CD4-positive, alpha-beta T cell treated with Interleukin-4 for 4 hours (primary cell): ENCODE measurements around the gene MAP2.

ENCODE experiments used
- DNase-seq: peaks from one replicate; pipeline ENCODE4 v3.0.0-alpha.2; 2020

Gene MAP2

DNA sequence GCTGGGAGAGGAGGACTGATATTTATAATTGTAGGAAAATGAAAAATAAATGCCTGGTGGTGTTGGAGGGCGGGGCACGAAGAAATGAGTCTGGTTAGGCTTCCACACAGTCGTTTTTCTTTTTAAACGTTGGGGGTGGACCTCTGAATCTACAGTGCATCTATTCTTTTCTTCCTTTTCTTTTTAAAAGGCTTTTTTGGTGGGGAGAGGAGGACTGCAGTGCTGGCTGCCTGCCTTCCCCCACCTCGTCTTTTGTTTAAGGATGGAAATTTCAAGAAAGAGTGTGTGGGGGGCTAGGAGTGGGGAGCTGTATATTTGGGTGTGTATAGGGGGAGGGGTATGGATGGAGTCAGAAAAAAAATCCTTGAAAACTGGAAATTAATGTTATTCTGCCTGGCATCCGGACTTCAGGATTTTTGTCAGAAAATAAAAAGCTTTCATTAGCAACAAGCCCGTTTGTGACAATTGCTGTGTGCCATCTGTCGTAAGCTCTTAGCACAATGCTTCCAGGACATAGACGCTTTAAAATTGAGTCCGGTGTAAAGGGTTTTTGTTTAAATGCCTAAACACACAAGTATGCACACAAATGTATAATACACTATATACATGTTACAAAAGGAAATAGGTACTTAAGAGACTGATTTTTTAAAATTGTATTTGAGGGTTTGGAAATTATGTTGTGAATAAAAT, 1.1 kb downstream of the MAP2 start:
- no peak for DNase-seq

DNA sequence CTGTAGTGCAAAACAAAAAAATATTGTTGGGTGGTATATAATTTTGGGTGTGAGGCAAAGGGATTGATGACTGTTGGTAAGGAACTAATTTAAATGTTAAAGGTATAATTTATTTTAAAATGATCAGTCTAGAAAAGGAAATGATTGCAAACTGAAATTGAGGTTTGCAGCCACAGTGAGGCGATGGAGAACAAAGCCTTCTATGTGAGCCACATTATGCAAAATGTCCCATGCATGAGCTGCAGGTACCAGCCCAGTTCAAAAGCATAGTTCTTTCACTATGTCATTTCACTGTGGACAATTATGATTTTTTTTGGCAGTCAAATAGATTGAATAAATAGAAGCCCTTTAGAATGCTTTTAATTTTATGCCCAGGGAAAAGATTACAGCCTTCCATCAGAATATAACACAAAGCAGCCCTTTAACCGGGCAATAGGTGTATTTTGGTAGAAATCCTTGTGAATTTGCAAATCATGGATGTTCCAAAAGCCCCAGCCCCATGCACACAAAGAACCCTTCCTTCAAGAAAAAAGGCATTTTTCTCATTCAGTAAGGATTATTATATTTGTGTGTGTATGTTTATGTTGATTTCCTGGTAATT, 1.7 kb downstream of the MAP2 start:
- no peak for DNase-seq

- DNase-seq, result no peak
Observed at GRCh38 chr2:209426432-209426831, 2.6 kb downstream of the MAP2 start.

DNA sequence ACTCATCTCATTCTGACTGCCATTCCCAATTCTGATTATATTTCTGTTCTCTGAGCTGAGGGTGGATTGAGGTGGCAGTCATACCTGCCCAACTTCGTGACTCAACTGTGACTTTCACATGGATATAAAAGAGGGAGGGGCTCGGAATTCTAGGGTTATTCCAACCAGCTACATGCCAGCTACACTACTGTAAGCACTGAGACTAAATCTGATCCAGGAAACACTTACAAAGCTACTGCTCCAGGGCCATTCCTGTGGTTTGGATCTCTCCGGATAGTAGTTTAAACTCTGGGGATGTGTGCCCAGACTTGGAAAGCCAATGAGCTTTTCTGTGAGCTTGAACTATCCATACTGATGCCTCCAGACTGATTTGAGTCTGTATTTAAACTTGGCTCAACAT, 7.9 kb downstream of the MAP2 start:
- DNase-seq, result no peak

DNA sequence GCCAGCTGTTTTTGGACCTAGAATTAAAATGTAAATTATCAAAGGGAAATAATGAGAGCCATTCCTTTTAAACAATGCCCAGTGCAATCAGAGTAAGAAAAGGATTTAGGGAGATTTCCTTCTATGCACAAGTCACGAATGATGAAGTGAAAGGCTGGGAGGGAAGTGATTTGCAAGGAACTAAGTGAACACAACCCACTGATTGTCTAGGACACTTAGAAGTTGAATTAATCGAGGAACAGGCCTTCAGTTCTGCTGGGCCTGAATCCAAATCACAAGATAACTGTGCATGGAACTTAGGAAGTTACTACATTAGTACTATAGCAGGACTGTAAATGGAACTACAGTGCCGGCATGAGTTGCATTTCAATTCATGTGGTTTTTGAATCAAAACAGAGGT, 17.7 kb downstream of the MAP2 start:
- DNase-seq, result no peak

DNA sequence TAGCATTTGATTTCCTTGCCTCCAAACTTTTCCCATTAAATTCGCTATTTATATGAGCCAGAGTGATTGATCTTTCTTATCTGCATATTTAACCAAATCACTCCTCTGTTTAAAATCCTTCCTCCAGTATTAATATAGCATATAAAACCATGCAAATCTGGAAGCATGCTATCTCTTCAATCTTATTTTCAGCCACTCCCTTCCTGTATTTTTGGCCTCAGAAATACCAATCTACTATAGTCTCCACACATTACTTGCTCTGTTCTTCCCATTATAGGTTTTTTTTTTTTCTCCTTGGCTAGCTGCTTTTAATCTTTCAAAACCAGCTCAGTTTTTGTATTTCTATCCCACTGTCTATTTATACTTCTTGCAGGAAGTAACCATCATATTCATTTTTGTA, 19.1 kb downstream of the MAP2 start:
- no peak for DNase-seq

GRCh38 chr2:209445485-209445884, 21.6 kb downstream of the MAP2 start:
- DNase-seq, result no peak

DNA sequence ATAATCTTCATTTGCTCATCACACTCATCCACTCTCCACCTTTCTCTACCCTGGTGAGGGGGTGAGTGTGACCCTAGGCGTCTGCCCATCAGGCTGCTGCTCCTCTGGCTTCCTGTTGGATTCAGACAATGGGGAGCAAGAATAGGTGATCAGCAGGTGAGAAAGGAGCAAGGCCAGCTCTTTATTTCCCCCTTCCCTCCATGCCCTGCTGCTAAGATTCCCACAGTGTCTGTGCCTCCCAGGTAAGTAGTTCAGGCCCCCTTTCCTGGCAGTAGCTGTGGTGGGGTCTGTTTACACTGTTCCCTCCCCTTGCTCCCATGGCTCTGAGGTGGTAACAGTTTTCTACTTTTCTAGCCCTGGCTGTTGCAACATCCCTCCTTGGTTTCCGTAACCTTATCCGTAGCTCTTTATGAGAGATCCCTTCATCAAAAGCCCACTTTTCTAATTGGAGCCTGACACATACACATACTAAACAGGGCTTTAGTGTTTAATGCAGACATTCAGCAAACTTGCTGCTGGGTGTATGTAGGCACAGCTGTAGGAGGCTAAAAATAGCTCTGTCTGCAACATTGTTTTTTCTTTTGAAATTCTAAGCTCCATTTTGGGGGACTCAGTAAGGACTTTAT, 27.5 kb downstream of the MAP2 start:
- no peak for DNase-seq

- DNase-seq, result no peak
Observed at GRCh38 chr2:209456489-209456888, 32.6 kb downstream of the MAP2 start.

DNA sequence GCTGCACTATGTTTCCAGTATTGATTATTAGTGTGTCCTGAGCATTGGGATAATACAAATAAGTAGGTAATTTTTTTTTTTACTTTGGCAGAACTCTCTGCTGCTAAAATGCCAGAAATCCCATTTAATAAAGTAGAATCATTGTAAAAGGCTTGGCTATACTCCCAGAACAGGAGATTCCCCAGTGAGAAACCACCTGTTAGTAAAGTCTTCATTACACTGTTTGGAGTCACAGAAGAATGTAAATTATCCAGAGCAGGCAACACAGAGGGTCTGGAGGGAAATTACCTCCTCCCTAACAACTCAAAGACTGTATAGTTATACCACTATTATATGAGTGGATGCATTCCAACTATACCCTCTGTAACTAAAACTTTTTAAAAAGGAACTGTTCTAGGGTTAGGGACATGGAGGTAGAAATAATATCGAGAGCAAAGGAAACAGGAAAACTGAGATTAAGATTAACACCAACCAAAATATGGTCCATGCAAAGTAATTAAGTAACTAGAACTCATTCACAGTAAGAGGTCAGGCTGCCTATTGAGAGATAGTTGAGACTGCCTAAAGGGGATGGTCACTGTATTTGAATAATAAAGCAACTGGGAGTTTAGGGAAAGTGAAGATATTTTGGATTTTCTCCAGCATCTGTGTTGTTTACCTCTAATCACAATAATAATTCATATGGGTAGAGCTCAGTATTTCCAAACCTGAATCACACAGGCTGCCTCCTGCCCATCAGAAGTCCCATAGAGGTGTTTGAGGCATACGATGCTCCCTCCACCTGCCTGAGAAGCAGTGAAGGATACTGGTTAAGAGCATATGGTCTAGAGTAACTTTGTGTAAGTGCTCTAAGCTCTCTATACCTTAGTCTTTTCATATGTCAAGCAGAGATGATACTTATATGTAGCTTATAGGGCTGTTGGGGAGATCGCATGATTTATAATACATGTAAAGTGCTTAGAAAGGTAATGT, 34.4 kb downstream of the MAP2 start:
- no peak for DNase-seq

DNA sequence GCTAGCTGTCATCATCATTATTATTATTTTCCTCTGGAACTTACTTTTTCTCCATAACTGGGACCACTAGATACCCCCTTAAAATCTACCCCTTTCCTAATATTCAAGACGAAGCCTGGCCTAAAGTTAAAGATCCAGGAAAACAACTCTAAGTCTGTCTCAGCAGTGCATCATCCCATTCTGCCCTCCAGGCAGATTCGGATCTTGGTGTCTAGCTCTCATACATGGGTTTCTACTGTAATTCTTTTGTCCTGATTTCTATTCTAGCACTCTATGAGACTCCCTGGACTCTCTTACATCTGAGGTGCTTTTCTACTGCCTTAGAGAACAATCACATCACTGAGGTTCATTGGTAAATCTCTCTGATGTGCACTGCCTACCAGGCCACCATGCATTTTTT, 35.5 kb downstream of the MAP2 start:
- no peak for DNase-seq

GRCh38 chr2:209460151-209460761, 36.4 kb downstream of the MAP2 start:
- DNase-seq, result no peak

- DNase-seq, result no peak
Observed at GRCh38 chr2:209463226-209463625, 39.4 kb downstream of the MAP2 start.

GRCh38 chr2:209463835-209464234, 40.0 kb downstream of the MAP2 start:
- DNase-seq, result no peak

DNA sequence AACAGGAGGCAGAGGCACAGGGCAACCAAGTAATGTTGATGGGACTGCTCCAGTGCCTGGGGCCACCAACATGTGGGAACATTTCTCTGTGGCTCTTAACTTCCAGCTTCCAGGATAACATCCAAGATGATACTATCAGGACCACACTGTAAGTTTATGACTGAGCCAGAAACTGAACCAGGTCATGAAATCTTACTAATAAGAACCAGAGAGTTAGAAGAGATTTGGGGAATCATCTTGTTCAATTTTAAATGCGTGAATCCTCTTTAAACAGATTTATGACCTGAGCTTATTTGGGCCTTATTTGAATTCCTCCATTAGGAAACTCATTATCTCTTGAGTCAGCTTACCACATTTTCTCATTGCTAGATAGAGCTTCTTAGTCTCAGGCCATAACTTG, 45.0 kb downstream of the MAP2 start:
- no peak for DNase-seq

DNA sequence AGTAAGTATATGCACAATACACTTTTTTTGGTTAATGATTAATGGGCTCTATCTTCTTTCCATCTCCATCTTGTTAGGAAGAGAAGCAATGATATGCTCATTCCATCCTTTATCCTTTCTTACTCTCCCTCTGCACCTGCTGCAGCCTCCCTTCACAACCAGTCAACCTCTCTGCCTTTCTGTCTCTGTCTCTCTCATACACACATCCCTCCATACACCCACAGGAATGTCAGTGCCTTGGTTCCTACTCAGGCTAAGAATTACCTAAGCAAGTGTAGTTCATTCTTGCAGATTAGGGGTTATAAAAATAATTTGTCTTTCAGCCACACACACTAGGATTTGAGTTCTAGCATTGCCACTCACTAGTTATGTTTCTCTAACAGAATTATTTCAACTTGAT, 45.6 kb downstream of the MAP2 start:
- DNase-seq, result no peak

GRCh38 chr2:209470466-209470865, 46.6 kb downstream of the MAP2 start:
- no peak for DNase-seq

DNA sequence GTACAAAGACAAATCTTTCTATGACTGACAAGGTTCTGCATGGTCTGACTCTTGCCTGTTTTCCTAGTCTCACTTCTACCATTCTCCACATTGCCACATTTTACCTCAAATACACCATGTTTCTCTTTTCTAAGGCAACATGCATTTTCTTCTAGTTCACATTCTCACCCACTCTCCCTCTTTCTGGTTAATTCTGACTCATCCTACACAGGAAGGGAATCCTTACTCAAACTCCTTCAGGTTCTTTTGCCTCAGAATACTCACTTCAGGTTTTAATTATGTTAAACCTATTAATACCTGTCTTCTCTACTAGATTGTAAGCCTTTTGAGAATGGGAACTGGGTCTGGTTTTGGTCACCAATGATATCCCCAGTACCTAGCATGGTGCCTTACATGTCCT, 47.2 kb downstream of the MAP2 start:
- DNase-seq, result no peak

DNA sequence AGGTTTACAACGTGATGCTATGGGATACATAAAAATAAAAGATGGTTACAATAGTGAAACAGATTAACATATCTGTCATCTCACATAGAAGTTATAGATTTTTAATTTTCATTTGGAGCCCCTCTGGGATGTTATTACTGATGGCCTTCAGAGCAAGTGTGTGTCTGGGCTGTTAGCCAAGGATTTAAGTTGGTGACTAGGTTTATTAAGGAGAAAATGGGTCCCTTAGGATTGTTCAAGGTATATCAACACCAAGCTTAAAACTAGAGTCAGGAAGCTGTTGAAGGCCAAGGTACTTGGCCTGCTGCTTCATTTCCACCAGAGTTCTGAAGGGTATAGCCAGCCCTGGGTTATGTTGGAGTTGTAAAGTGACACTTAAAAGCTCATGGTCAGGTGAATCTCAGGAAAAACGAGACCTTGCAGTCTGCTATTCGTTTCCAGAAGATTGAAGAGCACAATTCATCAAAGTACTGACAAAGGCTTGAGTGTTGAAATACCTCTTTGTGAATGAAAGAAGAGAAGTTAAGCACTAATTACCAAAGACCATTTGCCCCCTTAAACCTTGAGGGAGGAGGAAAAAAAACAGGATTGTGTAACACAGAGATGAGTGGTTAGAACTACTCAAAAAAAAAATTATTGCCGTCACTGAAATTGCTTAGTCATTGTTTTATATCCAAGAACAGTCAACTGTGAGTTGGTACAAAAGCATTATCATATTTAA, 48.4 kb downstream of the MAP2 start:
- DNase-seq, result no peak

DNA sequence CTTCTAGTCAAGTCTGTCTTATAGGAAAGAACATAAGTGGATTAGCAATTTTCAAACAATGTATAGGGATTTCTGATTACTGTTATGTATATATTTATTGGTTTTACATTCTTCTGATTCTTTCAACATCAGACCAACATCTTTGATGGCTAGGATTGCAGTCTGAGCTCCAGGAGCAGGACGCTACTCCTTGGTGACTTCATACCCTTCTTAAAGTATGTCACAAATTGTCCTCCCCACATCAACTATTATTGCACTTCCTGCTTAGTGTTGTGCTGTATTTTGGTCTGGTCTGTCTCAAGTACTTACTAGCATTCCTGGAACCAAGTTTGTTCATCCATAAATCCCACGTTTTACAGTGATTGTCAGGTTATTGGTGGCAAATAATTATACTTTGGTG, 49.0 kb downstream of the MAP2 start:
- DNase-seq, result no peak

- DNase-seq, result no peak
Observed at GRCh38 chr2:209473930-209474419, 50.1 kb downstream of the MAP2 start.

DNA sequence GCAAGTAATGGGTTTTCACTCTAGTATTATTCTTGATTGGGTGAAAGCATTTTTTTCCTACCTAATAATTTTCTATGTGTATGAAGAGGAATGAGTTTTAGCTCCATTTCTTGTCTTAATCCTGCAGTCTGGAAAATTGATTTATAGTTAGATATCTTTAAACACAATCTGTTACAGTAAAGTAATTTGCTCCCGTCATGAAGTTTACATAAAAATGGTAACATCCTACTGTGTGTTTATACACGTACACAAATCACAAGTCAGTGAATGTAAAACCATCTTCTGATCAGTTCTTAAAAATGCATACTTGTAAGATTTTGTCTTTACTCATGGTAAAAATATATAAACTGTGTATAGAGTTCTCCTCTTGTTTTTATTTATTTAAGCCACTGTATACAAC, 51.1 kb downstream of the MAP2 start:
- no peak for DNase-seq
